Neuronal stem cell (in vitro differentiated cells): ENCODE results near the gene DUSP22.

Experiments used
- DNase-seq: peaks from one replicate; pipeline ENCODE4 v3.0.0-alpha.2; 2013; ENCODE audit warnings: low spot score
- H2AFZ ChIP-seq: one replicate; pipeline ENCODE4 v1.6.1; 2013; ENCODE audit warnings: mild to moderate bottlenecking, low read length, inconsistent platforms
- H2AK5ac ChIP-seq: 2 replicates; pipeline ENCODE4 v1.6.1; 2013; ENCODE audit warnings: low read depth, mild to moderate bottlenecking, inconsistent platforms, low read length, moderate library complexity, mixed read lengths
- H2BK120ac ChIP-seq: 2 replicates; pipeline ENCODE4 v1.6.1; 2013; ENCODE audit warnings: low read depth, mild to moderate bottlenecking, inconsistent platforms, low read length, moderate library complexity, mixed read lengths
- H2BK12ac ChIP-seq: one replicate; pipeline ENCODE4 v1.6.1; 2013; ENCODE audit warnings: low read length, inconsistent platforms
- H2BK15ac ChIP-seq: 2 replicates; pipeline ENCODE4 v1.6.1; 2013; ENCODE audit warnings: mild to moderate bottlenecking, low read length, inconsistent platforms, mixed read lengths
- H2BK5ac ChIP-seq: one replicate; pipeline ENCODE4 v1.6.1; 2013; ENCODE audit warnings: inconsistent platforms, mild to moderate bottlenecking, low read length, moderate library complexity
- H3K14ac ChIP-seq: one replicate; pipeline ENCODE4 v1.6.1; 2013; ENCODE audit warnings: low read length, inconsistent platforms
- H3K18ac ChIP-seq: 2 replicates; pipeline ENCODE4 v1.6.1; 2013; ENCODE audit warnings: low read length, inconsistent platforms
- H3K23ac ChIP-seq: 2 replicates; pipeline ENCODE4 v1.6.1; 2013; ENCODE audit warnings: low read depth, mild to moderate bottlenecking, mixed read lengths, low read length, inconsistent platforms; ENCODE audit not compliant: poor library complexity
- H3K27ac ChIP-seq: replicated peaks from 3 replicates; pipeline ENCODE4 v1.5.1; 2013; ENCODE audit warnings: low read length, inconsistent platforms
- H3K27me3 ChIP-seq, 3 experiments: 2 replicates each; pipeline ENCODE4 v1.6.1; 2013; ENCODE audit warnings: low read length in 3 of 3, mild to moderate bottlenecking in 2 of 3, inconsistent platforms in 1 of 3, low read depth in 1 of 3, mixed read lengths in 1 of 3, moderate library complexity in 1 of 3; ENCODE audit not compliant: control insufficient read depth in 3 of 3, insufficient read depth in 3 of 3
- H3K36me3 ChIP-seq, 2 donors: replicated peaks in 1 of 2; 2 replicates each; pipeline ENCODE4 v1.6.1; 2013; ENCODE audit warnings: low read length in 2 of 2; ENCODE audit not compliant: control insufficient read depth in 2 of 2, insufficient read depth in 2 of 2
- H3K4ac ChIP-seq: 2 replicates; pipeline ENCODE4 v1.6.1; 2013; ENCODE audit warnings: inconsistent platforms, mild to moderate bottlenecking, low read length, moderate library complexity
- H3K4me1 ChIP-seq, 2 donors: 1 replicate in 1 of 2; 2 replicates in 1 of 2; pipeline ENCODE4 v1.6.1; 2013; ENCODE audit warnings: low read length in 2 of 2, low read depth in 1 of 2; ENCODE audit not compliant: control insufficient read depth in 2 of 2, insufficient read depth in 1 of 2
- H3K4me2 ChIP-seq: one replicate; pipeline ENCODE4 v1.6.1; 2013; ENCODE audit warnings: mild to moderate bottlenecking, low read length, inconsistent platforms; ENCODE audit not compliant: insufficient read depth, poor library complexity, severe bottlenecking
- H3K4me3 ChIP-seq, 2 donors: 2 replicates each; pipeline ENCODE4 v1.5.1; 2013; ENCODE audit warnings: low read length in 2 of 2, mild to moderate bottlenecking in 2 of 2, inconsistent platforms in 1 of 2, moderate library complexity in 1 of 2
- H3K79me1 ChIP-seq: one replicate; pipeline ENCODE4 v1.6.1; 2013; ENCODE audit warnings: low read depth, mild to moderate bottlenecking, inconsistent platforms, low read length, moderate library complexity
- H3K9ac ChIP-seq: one replicate; pipeline ENCODE4 v1.6.1; 2013; ENCODE audit warnings: mild to moderate bottlenecking, low read depth, low read length, inconsistent platforms; ENCODE audit not compliant: poor library complexity
- H3K9me3 ChIP-seq, 2 donors: replicated peaks in 1 of 2; 2 replicates each; pipeline versions ENCODE3 to v1.6.1; 2013; ENCODE audit warnings: low read length in 2 of 2, mild to moderate bottlenecking in 2 of 2, inconsistent platforms in 1 of 2, low read depth in 1 of 2, mixed read lengths in 1 of 2, moderate library complexity in 1 of 2; ENCODE audit not compliant: control insufficient read depth in 2 of 2, insufficient read depth in 1 of 2
- H4K8ac ChIP-seq: one replicate; pipeline ENCODE4 v1.6.1; 2013; ENCODE audit warnings: low read depth, mild to moderate bottlenecking, inconsistent platforms, low read length, moderate library complexity
- H4K91ac ChIP-seq: one replicate; pipeline ENCODE4 v1.6.1; 2013; ENCODE audit warnings: low read length, low read depth, mild to moderate bottlenecking, inconsistent platforms; ENCODE audit not compliant: poor library complexity
- WGBS, 2 donors: extraction: QIAGEN DNeasy Blood & Tissue Kit; methylation state at CpG; one replicate each; pipeline ENCODE4 v1.1.7; 2013; ENCODE audit warnings: missing lambda C conversion rate in 2 of 2, mixed read lengths in 1 of 2; ENCODE audit not compliant: insufficient read length in 2 of 2, insufficient replicate concordance in 1 of 2; ENCODE audit errors: extremely low coverage in 2 of 2; 5-methylcytosine and 5-hydroxymethylcytosine counted together

DUSP22 gene

GRCh38 chr6:383856-384255 is 91.6 kb downstream of the DUSP22 start:
- Histone ChIP-seq H3K23ac (no peak overlapping the region), H3K36me3 (no peaks in the 10 kb centered on the region), H3K79me1 (no peaks in the 10 kb centered on the region), H2BK120ac (no peak overlapping the region), H3K27me3 (peaks cover 0 to 92% (median 0%) of the 10 kb centered on the region in 3 experiments), H2AFZ (no peak overlapping the region), H3K4me1 (no peaks in the 10 kb centered on the region), H3K27ac (no peak overlapping the region), H3K4me2 (no peak overlapping the region), H3K14ac (no peak overlapping the region), H4K8ac (no peak overlapping the region), H3K4ac (no peak overlapping the region), H3K9ac (no peak overlapping the region), H2BK15ac (no peak overlapping the region), H2AK5ac (no peak overlapping the region), H3K4me3 (no peak overlapping the region), H4K91ac (no peak overlapping the region), H2BK5ac (no peak overlapping the region), H2BK12ac (no peak overlapping the region), H3K18ac (no peak overlapping the region), H3K9me3 (peaks cover 0 to 17% of the 10 kb centered on the region in 2 donors)
- DNase-seq = no peak
- WGBS, 2 donors = no CpG with 5 or more reads among the region's 3 CpGs

GRCh38 chr6:384898-385297 is 92.6 kb downstream of the DUSP22 start:
- Histone ChIP-seq H4K91ac (no peak overlapping the region), H3K9ac (no peak overlapping the region), H3K79me1 (no peaks in the 10 kb centered on the region), H2AFZ (no peak overlapping the region), H3K23ac (no peak overlapping the region), H3K27ac (no peak overlapping the region), H4K8ac (no peak overlapping the region), H3K14ac (no peak overlapping the region), H2BK12ac (no peak overlapping the region), H2BK5ac (no peak overlapping the region), H2BK15ac (no peak overlapping the region), H2AK5ac (no peak overlapping the region), H3K4me1 (no peaks in the 10 kb centered on the region), H3K4ac (no peak overlapping the region), H3K4me3 (no peak overlapping the region), H3K27me3 (peaks cover 0 to 93% (median 5%) of the 10 kb centered on the region in 3 experiments), H3K36me3 (no peaks in the 10 kb centered on the region), H2BK120ac (no peak overlapping the region), H3K18ac (no peak overlapping the region), H3K9me3 (peaks cover 0 to 10% of the 10 kb centered on the region in 2 donors), H3K4me2 (no peak overlapping the region)
- no CpG with 5 or more reads among the region's 6 CpGs for WGBS, 2 donors
- DNase-seq = no peak

GRCh38 chr6:385614-386013 is 93.3 kb downstream of the DUSP22 start:
- H3K36me3 ChIP-seq = no peaks in the 10 kb centered on the region
- no peak overlapping the region for H3K18ac ChIP-seq
- H3K23ac ChIP-seq = no peak overlapping the region
- H3K4me3 ChIP-seq = no peak overlapping the region
- H4K8ac ChIP-seq = no peak overlapping the region
- no peak overlapping the region for H2BK5ac ChIP-seq
- no CpG with 5 or more reads among the region's 10 CpGs for WGBS, 2 donors
- DNase-seq = no peak
- no peaks in the 10 kb centered on the region for H3K4me1 ChIP-seq
- no peak overlapping the region for H2BK120ac ChIP-seq
- no peak overlapping the region for H3K9ac ChIP-seq
- no peak overlapping the region for H2BK15ac ChIP-seq
- H3K14ac ChIP-seq = no peak overlapping the region
- no peak overlapping the region for H3K4ac ChIP-seq
- H3K27me3 ChIP-seq = peaks cover 0 to 93% (median 9%) of the 10 kb centered on the region in 3 experiments
- H2AFZ ChIP-seq = no peak overlapping the region
- H3K79me1 ChIP-seq = no peaks in the 10 kb centered on the region
- no peak overlapping the region for H4K91ac ChIP-seq
- H3K27ac ChIP-seq = no peak overlapping the region
- no peak overlapping the region for H2BK12ac ChIP-seq
- H3K4me2 ChIP-seq = no peak overlapping the region
- no peak overlapping the region for H2AK5ac ChIP-seq
- H3K9me3 ChIP-seq = peaks cover 0 to 5% of the 10 kb centered on the region in 2 donors

- Histone ChIP-seq H3K4me3 (no peak overlapping the region), H2AFZ (no peak overlapping the region), H2BK5ac (no peak overlapping the region), H3K18ac (no peak overlapping the region), H3K27ac (no peak overlapping the region), H2BK120ac (no peak overlapping the region), H3K27me3 (peaks cover 0 to 95% (median 20%) of the 10 kb centered on the region in 3 experiments), H3K9ac (no peak overlapping the region), H3K4me2 (no peak overlapping the region), H4K8ac (no peak overlapping the region), H4K91ac (no peak overlapping the region), H3K4ac (no peak overlapping the region), H3K9me3 (no peaks in the 10 kb centered on the region), H3K14ac (no peak overlapping the region), H2BK12ac (no peak overlapping the region), H2AK5ac (no peak overlapping the region), H3K4me1 (no peaks in the 10 kb centered on the region), H3K23ac (no peak overlapping the region), H2BK15ac (no peak overlapping the region), H3K36me3 (no peaks in the 10 kb centered on the region), H3K79me1 (no peaks in the 10 kb centered on the region)
- DNase-seq = no peak
- WGBS, 2 donors = no CpG with 5 or more reads among the region's 18 CpGs
Measured at GRCh38 chr6:386688-387266, 94.5 kb downstream of the DUSP22 start.
